ENCODE measurements around the gene KCNK7.

KCNK7 gene

DNA sequence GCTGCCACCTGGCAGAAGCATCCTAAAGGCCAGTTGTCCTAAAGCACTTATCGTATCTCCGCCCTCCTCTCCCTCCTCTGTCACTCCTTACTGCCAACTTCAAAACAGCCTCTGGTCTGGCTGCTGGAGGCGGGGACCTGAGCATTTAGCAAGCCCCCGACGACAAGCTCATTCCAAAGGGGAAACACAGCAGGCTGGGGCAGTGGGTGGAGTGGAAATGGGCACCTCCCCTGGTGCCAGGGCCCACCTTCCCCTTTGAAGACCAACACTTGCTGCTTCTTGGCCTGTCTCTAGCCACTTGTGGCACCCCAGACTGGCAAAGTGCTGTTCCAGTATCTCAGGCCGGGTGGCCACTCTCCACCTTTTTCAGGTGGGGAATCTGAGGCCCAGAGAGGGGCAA, 14.8 kb upstream of the KCNK7 start:
- no peak for DNase-seq

- no peak for DNase-seq
Measured at GRCh38 chr11:65609665-65610064, 14.1 kb upstream of the KCNK7 start.

- no peak for DNase-seq
Measured at GRCh38 chr11:65609229-65609628, 13.6 kb upstream of the KCNK7 start.

DNA sequence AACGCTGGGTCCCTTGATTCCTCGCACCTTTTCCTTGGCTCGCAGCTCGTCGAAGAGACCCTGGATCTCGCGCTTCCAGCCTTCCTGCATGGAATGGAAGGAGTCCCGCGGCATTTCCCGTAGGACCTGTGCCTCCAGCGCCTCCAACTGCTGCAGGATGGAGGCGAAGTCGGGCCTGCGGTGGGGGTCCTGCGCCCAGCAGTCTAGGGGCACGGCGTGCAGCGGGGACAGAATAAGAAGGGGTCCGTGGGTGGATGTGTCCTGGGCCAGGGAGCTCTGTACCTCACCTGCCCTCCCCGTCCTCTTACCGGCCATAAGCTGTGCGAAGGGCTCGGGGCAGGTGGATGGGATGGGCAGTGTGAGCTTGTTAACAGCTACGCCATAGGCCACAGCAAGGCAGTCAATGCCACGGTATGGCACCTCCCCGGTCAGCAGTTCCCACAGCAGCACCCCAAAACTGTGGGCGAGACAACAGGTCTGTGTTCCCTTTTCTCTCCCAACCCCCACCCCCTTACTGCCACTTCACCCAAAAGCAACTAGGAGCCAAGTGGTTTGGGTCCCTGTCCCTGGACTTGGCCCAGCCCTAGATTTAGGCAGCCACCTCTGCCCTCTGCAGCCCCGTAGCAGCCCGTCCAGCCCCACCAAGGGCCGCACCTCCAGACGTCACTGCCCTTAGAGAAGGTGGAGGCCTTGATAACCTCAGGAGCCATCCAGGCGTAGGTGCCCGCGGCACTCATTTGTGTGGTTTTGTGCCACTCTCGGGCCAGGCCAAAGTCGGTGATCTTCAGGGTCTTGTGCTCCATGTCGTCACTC, 12.2 kb upstream of the KCNK7 start:
- no peak for DNase-seq

GRCh38 chr11:65606876-65607613, 11.4 kb upstream of the KCNK7 start:
- DNase-seq = peak in 1 of 2 experiments; percentile 14

DNA sequence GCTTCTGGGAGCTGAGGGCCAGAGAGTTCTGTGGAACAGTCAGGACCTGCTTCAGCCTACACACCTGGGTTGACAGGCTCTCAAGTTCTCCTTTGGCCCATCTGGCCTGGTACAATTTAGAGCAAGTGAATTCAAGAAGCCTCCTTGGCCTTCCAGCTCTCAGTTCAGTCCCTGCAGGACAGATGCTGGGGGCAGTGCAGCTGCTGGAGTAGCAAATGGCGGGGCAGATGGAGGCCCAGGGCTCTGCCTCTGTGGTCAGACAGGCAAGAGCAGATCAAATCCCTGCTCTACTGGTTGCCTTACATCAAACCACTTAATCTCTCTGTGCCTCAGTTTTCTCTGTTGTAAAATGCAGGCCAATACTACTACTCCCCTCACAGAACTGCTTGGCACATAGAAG, 8.7 kb upstream of the KCNK7 start:
- no peak for DNase-seq

- DNase-seq = no peak
Measured at GRCh38 chr11:65599955-65600246, 4.3 kb upstream of the KCNK7 start.

DNA sequence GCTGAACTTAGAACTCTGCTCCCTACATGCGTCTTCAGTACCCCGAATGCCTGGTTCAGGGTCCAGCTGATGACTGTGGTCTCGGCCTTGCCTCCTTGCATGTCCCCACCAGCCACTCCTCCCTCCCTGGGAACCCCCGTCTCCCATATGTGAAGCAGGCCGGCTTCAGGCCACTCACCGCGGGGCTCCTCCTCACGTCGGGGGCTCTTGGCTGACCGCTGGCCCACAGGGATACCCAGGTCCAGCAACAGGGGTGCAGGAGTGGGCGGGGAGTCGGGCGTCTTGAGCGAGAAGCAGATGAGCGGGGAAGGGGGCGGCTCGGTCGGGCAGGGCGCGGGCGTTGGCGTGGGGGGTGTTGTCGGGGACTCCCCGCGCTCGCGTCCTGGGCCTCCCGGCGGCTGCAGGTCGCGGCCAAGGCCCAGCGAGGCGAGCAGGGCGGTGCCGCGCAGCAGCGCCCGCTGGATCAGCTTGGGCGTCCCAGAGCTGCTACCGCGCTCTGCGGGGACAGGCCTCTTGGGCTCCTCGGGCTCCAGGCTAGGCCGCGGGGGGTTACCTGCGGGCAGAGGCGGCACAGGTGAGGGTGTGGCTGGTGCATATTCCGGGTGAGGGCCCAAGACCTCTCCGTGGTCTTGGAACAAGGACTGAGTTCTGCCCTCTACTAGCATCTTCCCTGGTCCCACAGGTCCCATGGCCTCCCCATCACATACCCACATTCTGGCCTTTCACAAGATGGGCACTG, 3.8 kb upstream of the KCNK7 start:
- DNase-seq = no peak

- DNase-seq = no peak
Measured at GRCh38 chr11:65598258-65598699, 2.7 kb upstream of the KCNK7 start.

GRCh38 chr11:65596520-65596919, 920 bp upstream of the KCNK7 start:
- no peak for DNase-seq

- no peak for DNase-seq
Measured at GRCh38 chr11:65595131-65595530, 469 bp downstream of the KCNK7 start.

DNA sequence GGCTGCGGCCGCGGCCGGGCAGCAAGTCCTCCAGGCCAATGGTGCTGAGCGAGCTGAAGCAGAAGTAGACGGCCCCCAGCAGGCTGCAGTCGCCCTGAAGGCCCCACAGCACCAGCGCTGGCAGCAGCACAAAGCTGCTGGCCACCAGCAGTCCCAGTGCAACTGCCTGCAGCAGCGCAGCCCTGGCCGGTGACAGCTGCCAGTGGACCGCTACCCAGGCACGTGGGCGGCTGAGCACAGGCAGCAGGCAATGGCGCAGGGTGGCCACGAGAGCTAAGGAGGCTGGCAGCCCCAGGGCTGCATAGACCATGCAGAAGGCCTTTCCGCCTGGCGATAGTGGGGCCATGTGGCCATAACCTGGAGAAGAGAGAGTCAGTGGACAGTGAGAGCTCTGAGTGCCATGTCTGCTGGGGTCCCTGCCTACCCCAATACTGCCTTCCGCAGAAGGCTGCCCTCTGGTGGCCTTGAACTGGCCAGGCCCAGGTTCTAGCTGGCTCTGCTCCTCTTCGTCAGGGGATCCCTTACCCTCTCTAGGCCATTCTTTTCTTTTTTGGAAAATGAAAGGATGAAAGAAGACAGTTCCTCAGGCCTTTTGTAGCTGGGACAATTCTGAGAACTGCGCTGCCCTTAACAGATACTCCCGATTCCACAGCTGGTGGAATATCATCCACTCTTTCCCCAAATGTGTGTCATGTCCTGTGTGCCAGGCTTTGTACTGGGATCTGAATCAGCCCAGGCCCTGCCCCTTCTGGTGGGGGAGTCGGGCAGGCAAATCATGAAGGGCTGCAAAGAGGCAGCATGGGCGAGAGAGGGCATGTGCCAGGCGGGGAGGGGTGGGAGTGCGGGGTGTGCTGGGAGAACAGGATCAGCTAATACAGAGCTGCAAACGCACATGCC, 1.8 kb downstream of the KCNK7 start:
- no peak for DNase-seq

DNA sequence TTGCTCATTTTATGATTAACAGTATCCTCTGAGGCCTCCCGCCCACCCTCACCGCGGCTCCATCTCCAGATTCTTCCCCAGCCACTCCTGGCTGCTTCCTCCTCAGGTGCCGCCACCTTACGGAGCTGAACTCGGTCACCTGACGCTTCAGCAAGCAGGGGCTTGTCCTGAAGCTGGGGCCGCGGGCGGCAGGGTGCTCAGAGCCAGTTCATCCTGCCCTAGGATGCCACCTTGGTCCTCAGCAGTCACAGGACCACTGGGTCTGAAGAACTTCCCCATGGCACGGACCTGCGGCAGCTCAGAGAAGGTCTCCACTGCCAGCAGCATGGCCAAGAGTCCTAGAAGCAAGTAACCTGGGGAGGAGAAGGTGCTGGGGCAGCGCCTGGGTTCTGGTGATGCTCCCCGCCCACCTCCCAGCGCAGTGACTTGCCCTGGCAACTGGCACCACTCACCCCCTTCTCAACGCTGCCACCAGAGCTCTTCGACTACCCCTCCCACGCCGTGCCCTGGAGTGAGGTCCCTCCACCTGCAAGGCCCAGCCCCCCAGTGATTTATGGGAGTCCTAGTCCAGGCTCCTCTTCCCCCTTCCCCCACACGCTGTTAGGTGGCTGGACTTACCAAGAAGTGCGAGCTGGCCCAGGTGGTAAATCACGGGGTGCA, 2.6 kb downstream of the KCNK7 start:
- no peak for DNase-seq

- DNase-seq = no peak
Measured at GRCh38 chr11:65591939-65592857, 3.4 kb downstream of the KCNK7 start.

DNA sequence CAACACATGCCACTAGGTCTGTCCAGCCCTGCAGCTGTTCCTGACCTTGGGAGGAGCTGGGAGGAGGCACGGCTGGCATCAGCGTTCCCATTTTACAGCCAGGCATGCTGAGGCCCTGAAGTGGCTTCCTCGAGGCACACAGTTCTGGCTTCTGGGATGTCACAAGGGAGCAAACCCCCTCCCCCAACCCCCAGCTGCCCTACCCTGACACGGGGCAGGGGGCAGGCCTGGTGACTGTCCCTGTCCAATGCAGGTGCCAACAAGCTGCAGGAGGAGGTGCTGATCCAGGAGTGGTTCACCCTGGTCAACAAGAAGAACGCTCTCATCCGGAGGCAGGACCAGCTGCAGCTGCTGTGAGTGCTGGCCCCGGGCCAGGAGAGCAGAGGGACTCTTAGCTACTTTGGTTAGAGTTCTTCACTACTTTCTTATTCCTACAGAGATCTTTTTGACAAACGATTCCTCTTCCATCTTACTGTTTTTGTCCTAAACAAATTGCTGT, 5.3 kb downstream of the KCNK7 start:
- no peak for DNase-seq

GRCh38 chr11:65589444-65590239, 6.0 kb downstream of the KCNK7 start:
- no peak for DNase-seq

GRCh38 chr11:65588199-65589054, 7.2 kb downstream of the KCNK7 start:
- DNase-seq = peak in 1 of 2 experiments; percentile 48

GRCh38 chr11:65586676-65587075, 8.9 kb downstream of the KCNK7 start:
- DNase-seq = no peak

DNA sequence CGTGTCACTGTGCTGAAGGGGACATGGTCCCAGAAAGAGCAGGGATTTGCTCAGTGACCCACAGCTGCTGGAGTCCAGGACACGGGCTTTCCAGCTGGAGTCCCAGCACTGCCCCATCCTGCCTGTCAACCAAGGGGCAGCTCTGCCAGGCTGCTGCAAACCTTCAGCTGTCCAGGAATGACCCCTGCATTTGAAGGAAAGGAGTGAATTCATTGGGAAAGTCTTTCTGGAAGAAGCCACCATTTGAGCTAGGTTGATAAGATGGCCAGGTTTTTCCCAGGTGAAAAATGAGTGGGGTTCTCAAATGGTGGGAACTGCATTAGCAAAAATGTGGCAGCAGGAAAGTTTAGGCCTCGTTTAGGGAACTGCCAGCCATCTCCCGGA, 9.4 kb downstream of the KCNK7 start:
- no peak for DNase-seq

All from SW 1271 (cell line).